ENCODE measurements around the gene CFAP46. TPM values are rescaled to one million over a fixed set of nuclear protein-coding genes. Genes with fewer than 3 reads are reported as not detected.

Gene CFAP46
- total RNA-seq, 2 experiments from 2014 or later: 1.1 to 1.5 TPM

DNA sequence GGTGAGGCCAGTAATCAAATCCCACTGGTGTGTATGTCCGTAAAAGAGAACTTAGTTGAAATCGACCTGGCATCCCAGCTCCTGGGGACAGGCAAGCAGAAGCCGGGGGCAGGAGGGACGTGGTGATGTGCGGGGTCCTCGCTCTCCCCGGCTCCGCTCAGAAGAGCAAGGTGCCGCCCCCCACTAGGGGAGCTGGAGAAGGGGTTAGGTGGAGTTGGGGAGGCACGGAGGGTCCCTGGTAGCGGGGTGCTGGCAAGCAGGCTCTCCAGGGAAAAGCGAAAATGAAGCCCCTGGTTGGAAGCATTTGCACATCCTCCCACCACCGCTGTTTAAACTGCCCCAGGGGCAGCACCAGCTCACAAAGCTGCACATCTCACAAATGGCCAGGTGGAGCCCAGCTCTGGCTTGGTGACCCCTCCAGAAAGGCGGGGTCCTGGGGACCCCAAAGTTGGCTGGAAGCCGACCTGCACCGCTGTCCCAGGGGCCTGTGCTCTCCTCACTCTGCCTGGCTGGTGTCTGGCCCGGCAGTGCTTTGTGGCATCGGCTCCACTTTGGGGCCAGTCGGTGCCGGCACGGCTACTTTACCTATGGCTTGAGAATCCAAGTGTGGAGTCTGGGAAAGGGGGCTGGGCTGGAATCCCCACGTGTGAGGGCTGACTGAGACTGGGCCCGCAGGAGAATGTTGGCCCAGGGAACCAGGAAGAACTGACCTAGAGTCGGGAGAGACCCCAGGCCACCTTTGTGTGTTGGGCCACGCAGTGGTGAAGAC, 2.9 kb upstream of the CFAP46 start:
- H3K36me3 Mint-ChIP-seq: no peaks in the 10 kb centered on the region
- H3K27ac Mint-ChIP-seq: no peak overlapping the region
- peaks cover 47% of the 10 kb centered on the region for H3K27me3 Mint-ChIP-seq
- H3K4me3 Mint-ChIP-seq: no peak overlapping the region
- DNase-seq: no peak
- peaks cover 10% of the 10 kb centered on the region for H3K4me1 Mint-ChIP-seq
- H3K9me3 Mint-ChIP-seq: no peaks in the 10 kb centered on the region

DNA sequence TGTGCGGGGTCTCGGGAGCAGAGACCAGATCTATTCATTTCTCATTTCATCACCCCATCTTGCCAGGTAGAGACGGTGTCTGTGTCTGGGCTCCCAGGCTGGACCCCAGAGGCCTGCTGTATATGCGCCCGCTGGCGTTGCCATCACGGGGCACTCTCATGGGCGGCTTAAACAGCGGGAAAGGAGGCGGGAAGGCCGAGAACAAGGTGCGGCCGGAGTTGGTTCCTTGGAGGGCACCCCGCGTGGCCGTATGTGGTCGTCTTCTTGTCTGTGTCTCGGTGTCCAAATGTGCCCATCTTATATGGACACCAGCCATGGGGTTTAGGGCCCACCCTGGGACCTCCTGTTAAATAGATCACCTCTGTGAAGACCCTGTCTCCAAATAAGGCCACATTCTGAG, 2.1 kb upstream of the CFAP46 start:
- no peaks in the 10 kb centered on the region for H3K36me3 Mint-ChIP-seq
- H3K27me3 Mint-ChIP-seq: peaks cover 49% of the 10 kb centered on the region
- no peak for DNase-seq

DNA sequence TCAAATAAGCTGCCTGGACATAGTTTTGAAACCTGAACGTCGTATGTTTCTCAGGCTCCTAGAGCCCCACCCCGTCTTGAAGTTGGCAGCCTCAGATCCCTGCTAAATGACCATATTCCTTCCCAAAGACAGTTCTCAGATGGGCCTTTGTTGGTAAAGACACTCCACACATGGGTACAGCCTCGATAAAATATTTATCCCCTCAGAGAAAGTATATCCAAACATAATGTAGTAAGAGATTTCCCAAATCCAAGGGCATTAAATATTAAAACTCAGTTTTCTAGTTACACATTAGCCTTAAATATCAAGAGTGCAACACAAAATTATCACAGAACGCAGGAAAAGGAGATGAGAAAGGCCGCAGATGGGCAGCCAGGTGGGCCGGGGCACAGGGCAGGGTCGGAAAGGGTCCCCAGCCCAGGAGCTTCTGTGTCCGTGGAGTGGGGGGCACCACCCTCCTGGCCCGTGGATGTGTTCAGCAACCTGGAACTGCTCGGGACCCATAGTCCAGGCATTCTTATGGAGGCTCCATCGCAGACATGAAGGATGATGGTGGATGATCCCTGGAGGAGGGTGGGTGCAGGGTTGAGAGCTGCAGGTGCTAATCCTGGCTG, 1.5 kb upstream of the CFAP46 start:
- peaks cover 54% of the 10 kb centered on the region for H3K27me3 Mint-ChIP-seq
- peaks cover 13% of the 10 kb centered on the region for H3K4me1 Mint-ChIP-seq
- H3K9me3 Mint-ChIP-seq: no peaks in the 10 kb centered on the region
- DNase-seq: no peak
- H3K36me3 Mint-ChIP-seq: no peaks in the 10 kb centered on the region
- H3K4me3 Mint-ChIP-seq: no peak overlapping the region
- H3K27ac Mint-ChIP-seq: no peak overlapping the region

More for the DNA sequence above, 2.1 kb upstream of the CFAP46 start:
- Mint-ChIP-seq H3K4me3 (no peak overlapping the region), H3K4me1 (peaks cover 10% of the 10 kb centered on the region), H3K9me3 (no peaks in the 10 kb centered on the region), H3K27ac (no peak overlapping the region)

DNA sequence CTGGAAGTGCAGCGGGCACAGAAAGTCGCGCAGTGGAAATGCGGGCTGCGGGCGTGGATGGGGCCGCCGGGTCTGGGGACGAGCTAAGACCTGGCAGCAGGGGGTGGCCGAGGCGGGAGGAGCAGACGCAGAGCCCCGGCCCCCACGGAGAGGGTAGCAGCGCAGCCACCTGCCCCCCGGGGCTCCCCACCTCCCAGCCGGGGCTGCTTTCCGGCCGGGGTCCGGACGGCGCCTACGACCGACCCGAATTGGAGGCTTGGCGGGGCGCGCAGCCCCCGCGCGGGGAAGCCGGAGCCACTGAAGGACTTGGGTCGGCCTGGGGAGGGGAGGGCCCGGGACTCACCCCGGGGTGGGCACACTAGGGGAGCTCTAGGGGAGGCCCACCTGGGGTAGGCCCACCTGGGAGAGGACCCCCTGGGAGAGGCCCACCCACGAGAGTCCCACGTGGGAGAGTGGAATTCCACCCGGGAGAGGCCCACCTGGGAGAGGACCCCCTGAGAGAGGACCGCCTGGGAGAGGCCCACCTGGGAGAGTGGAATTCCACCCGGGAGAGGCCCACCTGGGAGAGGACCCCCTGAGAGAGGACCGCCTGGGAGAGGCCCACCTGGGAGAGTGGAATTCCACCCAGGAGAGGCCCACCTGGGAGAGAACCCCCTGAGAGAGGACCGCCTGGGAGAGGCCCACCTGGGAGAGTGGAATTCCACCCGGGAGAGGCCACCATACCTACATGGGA, 854 bp upstream of the CFAP46 start:
- Mint-ChIP-seq H3K27me3 (peaks cover 61% of the 10 kb centered on the region), H3K27ac (no peak overlapping the region)

DNA sequence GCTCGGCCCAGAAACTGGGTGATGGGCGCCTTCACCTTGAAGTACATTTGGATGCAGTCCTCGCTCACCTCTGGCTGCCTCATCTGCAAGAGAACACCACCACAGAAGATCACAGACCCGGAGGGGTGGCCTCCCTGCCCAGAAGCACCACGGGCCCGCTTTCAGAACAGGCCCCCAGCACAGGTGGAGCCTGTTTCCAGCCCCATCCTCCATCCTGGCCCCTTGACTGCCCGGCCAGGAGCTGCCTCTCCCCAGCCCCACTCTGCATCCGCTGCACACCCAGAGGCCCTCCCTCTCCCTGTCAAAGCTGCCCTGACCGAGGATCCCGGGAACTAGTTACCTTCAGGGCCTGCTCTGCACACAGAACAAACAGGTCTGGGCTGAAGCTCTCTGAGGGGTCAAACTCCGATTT, 724 bp downstream of the CFAP46 start:
- Mint-ChIP-seq H3K4me3 (peak overlapping the region; percentile 50), H3K27ac (peak overlapping the region; percentile 60), H3K9me3 (no peaks in the 10 kb centered on the region), H3K36me3 (no peaks in the 10 kb centered on the region), H3K4me1 (peaks cover 15% of the 10 kb centered on the region), H3K27me3 (peaks cover 65% of the 10 kb centered on the region)
- DNase-seq: no peak

More for the DNA sequence above, 854 bp upstream of the CFAP46 start:
- H3K4me3 Mint-ChIP-seq: peak overlapping the region; percentile 72
- no peaks in the 10 kb centered on the region for H3K36me3 Mint-ChIP-seq
- H3K9me3 Mint-ChIP-seq: no peaks in the 10 kb centered on the region
- no peak for DNase-seq
- H3K4me1 Mint-ChIP-seq: peaks cover 15% of the 10 kb centered on the region

DNA sequence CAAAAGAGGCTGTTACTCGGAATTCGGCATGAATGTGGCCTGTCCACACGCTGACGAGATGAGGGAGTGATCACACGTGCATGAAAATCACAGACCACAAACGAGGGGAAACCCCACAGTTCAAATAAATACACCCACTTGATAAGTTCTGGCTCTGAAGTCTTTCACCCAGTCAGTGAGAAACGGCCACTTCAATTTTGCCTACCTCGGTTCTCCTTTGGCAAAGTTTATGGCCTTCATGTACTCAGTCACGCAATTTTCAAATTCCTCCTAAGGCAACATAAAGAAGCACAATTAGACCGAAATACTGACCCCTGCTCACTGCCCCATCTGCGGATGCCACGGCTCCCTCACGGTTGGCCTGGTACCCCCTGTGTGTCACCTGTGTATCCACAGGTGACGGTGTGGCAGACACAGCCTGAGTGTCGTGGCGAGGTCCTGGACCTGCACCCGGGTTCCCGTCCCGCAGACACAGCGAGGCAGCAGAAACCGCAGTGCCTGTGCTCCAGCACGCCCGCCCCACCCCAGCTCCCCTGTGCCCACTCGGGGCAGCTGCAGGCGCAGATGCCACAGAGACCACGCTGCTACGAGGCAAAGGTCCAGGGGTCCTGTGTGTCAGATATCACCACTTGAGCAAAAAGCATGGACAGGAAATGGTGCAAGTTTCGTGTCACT, 1.4 kb downstream of the CFAP46 start:
- H3K27me3 Mint-ChIP-seq: peaks cover 65% of the 10 kb centered on the region
- H3K36me3 Mint-ChIP-seq: no peaks in the 10 kb centered on the region
- DNase-seq: no peak

DNA sequence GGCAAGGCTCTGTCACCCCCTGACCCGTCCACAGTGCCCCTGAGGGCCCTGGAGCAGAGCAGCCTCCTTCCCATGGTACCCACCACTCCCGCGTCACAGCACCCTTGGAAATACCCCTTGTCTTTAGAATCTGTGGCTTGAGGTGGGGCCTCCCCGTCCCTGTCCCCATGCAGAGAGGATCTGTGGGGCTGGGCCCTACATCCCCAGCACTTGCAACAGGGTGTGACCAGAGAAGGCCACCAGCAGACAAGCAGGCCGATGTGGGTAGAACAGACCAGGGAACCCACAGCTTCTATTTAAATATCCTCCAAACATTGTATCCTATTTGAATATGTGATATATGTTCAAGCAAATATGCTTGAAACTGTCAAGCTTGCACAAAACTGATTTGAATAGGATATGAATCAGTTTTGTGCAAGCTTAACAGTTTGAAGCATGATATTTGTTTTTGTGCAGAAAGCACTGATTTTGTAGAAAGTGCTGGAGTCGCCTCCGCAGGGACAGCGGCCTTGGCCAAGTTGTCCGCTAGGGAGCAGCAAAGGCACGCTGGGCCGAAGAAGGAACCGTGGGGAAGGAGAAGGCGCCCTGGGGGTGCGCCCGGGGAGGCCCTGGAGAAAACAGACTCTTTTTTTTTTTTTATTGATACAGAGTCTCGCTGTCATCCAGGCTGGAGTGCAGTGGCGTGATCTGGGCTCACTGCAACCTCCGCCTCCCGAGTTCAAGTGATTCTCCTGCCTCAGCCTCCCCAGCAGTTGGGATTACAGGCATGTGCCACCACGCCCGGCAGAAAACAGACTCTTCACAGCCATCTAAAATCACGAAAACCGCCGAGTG, 2.2 kb downstream of the CFAP46 start:
- H3K27me3 Mint-ChIP-seq: peaks cover 65% of the 10 kb centered on the region
- peaks cover 15% of the 10 kb centered on the region for H3K4me1 Mint-ChIP-seq
- H3K9me3 Mint-ChIP-seq: no peaks in the 10 kb centered on the region
- H3K4me3 Mint-ChIP-seq: no peak overlapping the region
- no peak overlapping the region for H3K27ac Mint-ChIP-seq
- peak; percentile 68 for DNase-seq
- no peaks in the 10 kb centered on the region for H3K36me3 Mint-ChIP-seq

More for the DNA sequence above, 1.4 kb downstream of the CFAP46 start:
- Mint-ChIP-seq H3K27ac (no peak overlapping the region), H3K4me1 (peaks cover 15% of the 10 kb centered on the region), H3K9me3 (no peaks in the 10 kb centered on the region), H3K4me3 (no peak overlapping the region)

DNA sequence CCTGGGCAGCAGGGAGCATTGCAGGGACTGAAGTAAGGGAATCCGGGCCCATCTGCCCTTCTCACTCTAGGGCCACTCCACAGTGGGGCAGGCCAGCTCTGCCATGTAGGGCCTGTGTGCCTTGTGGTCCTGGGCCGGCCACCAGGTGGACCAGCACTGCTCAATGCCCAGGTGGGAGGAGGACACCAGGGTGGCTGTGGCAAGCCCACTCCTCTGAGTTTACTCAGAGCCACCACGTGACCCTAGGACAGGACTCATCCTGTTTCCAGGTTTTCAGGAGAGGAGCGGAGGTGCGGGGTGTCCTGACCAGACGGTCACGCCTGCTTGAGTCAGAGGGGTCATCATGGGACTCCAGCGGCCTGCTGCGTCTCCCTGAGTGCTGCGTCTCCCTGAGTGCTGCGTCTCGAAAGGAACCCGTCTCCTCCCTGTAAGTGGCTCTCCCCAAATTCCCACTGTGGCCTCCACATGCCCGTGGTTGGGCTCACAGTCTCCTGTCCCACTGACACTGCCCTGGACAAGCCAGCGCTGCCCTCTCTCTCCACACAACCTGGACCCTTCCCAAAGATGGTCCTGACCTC, 2.9 kb downstream of the CFAP46 start:
- Mint-ChIP-seq H3K4me3 (no peak overlapping the region), H3K36me3 (no peaks in the 10 kb centered on the region), H3K27me3 (peaks cover 59% of the 10 kb centered on the region)

DNA sequence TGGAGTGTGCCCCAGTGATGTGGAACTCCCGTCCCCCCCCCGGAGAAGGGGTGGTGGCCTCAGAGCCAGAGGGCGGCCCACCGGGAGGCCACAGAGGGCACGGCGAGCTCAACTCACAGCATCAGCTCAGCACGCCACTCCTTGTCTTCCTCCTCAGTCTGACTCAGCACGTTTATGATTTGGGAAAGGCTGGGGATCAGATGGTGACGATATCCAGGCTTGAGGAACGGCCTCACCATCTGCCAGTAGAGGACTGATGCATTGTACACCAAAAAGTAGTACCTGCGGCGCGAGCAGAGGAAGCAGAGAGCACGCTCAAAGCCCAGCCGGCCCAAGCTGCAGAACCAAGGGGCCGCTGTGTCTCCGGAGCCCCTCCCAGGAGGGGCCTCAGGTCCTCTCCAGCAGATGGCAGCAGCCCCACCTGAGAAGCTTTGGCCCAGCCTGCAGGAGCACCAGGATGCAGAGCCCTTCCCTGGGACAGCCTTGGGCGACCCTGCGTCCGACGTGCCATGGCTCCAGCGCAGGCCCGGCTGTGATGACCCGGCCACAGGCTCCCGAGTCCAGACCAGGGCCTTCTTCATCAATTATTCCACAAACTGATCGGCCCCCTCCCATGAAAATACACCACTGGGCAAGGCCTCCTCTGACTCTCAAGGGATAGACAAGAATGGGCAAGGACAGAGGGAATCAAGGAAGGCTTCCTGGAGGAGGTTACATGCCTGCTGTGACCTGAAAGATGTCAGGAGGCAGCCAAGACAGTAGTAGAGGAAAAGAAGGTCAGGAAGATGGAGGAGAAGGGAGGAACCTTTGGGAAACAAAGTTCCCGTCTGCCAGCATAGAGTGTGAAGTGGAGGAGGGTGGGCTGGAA, 3.7 kb downstream of the CFAP46 start:
- Mint-ChIP-seq H3K4me3 (no peak overlapping the region), H3K36me3 (no peaks in the 10 kb centered on the region), H3K27me3 (peaks cover 51% of the 10 kb centered on the region), H3K4me1 (peaks cover 15% of the 10 kb centered on the region), H3K9me3 (no peaks in the 10 kb centered on the region), H3K27ac (no peak overlapping the region)
- DNase-seq: peak; percentile 36

More for the DNA sequence above, 2.9 kb downstream of the CFAP46 start:
- no peak overlapping the region for H3K27ac Mint-ChIP-seq
- no peaks in the 10 kb centered on the region for H3K9me3 Mint-ChIP-seq
- peaks cover 15% of the 10 kb centered on the region for H3K4me1 Mint-ChIP-seq
- no peak for DNase-seq

DNA sequence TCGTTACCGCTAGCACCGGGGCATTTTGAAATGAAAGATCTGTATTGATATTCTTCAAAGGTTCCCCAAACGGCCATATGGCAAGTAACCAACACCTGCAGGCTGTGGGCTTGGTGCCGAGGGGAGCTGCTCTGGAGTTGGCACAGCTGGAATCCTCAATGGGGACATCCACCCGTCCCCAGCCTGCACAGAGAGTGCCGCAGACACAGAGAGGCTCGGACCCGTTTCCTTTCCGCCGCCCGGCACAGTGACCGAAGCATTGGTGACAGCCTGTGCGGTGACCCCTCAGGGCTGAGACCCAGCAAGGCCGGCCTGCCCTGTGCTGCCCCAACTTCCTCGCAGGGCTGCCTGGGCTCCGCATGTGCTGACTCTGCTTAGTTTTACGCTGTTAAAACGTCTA, 4.5 kb downstream of the CFAP46 start:
- no peak overlapping the region for H3K27ac Mint-ChIP-seq
- peaks cover 48% of the 10 kb centered on the region for H3K27me3 Mint-ChIP-seq
- no peak overlapping the region for H3K4me3 Mint-ChIP-seq
- H3K4me1 Mint-ChIP-seq: peaks cover 15% of the 10 kb centered on the region
- no peak for DNase-seq
- no peaks in the 10 kb centered on the region for H3K9me3 Mint-ChIP-seq
- H3K36me3 Mint-ChIP-seq: no peaks in the 10 kb centered on the region

DNA sequence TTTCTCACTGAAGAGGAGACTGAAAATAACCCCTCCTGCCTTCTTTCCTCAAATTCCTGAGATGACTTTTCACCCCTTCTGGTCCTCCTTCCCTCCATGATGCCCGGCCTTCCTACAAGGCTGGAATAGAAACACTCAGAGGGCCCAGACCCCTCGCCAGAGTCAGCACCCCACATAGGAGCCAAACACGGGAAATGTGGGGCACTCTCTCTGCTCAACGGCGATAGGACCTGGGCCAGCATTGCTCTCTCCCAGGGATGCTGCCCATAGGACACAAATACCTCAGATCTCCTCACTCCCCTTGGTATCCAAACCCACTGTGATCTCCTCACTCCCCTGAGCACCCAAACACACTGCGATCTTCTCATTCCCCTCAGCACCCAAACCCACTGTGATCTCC, 7.4 kb downstream of the CFAP46 start:
- no peak for DNase-seq
- Mint-ChIP-seq H3K27me3 (peaks cover 24% of the 10 kb centered on the region), H3K4me1 (peaks cover 22% of the 10 kb centered on the region), H3K4me3 (no peak overlapping the region), H3K36me3 (peaks cover 4% of the 10 kb centered on the region), H3K9me3 (peaks cover 2% of the 10 kb centered on the region), H3K27ac (no peak overlapping the region)

DNA sequence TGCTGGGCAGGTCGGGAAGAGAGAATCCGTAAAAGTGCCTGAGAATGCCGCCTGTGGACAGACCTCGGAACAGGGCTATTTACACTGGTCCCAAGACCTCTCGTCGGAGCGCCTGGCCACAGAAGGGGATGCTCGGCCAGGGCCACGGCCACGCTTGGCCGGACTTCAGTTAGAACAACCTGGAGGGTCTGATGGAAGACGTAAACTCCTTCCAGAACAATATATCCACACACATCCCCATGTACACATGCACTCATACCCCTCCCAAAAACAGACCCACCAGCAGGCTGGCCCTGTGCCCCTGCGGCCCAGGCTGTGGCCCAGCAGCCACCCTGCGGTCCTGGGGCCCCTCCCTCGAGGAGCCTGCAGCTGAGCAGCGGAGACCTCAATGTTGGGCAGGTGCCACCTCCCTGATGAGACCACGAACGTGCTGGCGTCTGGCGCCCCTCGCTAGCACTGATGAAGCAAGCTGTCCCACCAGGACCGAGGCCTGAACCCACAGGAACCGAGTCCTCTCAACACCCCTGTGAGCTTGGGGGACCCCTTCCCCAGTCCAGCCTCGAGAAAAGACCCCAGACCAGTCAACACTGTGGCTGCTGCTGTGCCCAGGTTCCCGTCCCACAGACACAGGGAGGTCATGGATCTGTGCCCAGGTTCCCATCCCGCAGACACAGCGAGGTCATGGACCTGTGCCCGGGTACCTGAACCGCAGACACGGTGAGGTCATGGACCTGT, 8.9 kb downstream of the CFAP46 start:
- Mint-ChIP-seq H3K4me3 (no peak overlapping the region), H3K4me1 (peaks cover 25% of the 10 kb centered on the region), H3K27me3 (peaks cover 10% of the 10 kb centered on the region), H3K36me3 (peaks cover 7% of the 10 kb centered on the region), H3K9me3 (peaks cover 2% of the 10 kb centered on the region), H3K27ac (no peak overlapping the region)
- DNase-seq: no peak

All from activated naive CD8-positive, alpha-beta T cell treated with anti-CD3 and anti-CD28 coated beads for 36 hours (primary cell).